ENCODE results near the gene SPATA7. TPM values are rescaled to one million over a fixed set of nuclear protein-coding genes. Genes with fewer than 3 reads are reported as not detected.

The SPATA7 gene
- total and polyA plus RNA-seq, 4 donors: 2.9 to 5.0 (median 4.4) TPM

- H3K27ac ChIP-seq (ENCODE audit: low read depth in 1 of 2, low read length in 2 of 2): no peak overlapping the region
- no peaks in the 10 kb centered on the region for H3K4me1 ChIP-seq (ENCODE audit: control insufficient read depth in 4 of 4, insufficient read depth in 4 of 4, low read length in 3 of 4)
- peaks cover 0 to 2% (median 0%) of the 10 kb centered on the region in 4 donors for H3K9me3 ChIP-seq (ENCODE audit: control insufficient read depth in 4 of 4, low read length in 3 of 4)
- WGBS: 92% methylated on average over 3 of the region's 3 CpGs
- peaks cover 2 to 10% (median 7%) of the 10 kb centered on the region in 4 donors for H3K36me3 ChIP-seq (ENCODE audit: control insufficient read depth in 4 of 4, insufficient read depth in 3 of 4, low read depth in 1 of 4, low read length in 3 of 4)
- no peak overlapping the region for H3K4me3 ChIP-seq (ENCODE audit: low read depth in 1 of 3, low read length in 3 of 3)
- DNase-seq (ENCODE audit: low spot score): no peak
- TF ChIP-seq HNF4A (conservative IDR thresholded peaks at IDR 0.05): no peak
- TF ChIP-seq RXRA (IDR thresholded peaks at IDR 0.05): no peak
- no peak for TF ChIP-seq ZBTB33 (IDR thresholded peaks at IDR 0.05)
- TF ChIP-seq JUND (IDR thresholded peaks at IDR 0.05): no peak
- H3K9ac ChIP-seq (ENCODE audit: low read depth in 1 of 2, low read length in 2 of 2): no peak overlapping the region
- H3K27me3 ChIP-seq (ENCODE audit: control insufficient read depth in 4 of 4, insufficient read depth in 4 of 4, low read length in 3 of 4): no peaks in the 10 kb centered on the region
Measured at GRCh38 chr14:88420187-88420586, 34.7 kb downstream of the SPATA7 start.

GRCh38 chr14:88421286-88421685 lies 35.8 kb downstream of the SPATA7 start:
- WGBS: 89% methylated on average over 4 of the region's 4 CpGs
- no peak for DNase-seq (ENCODE audit: low spot score)
- peaks cover 0 to 2% (median 0%) of the 10 kb centered on the region in 4 donors for H3K9me3 ChIP-seq (ENCODE audit: control insufficient read depth in 4 of 4, low read length in 3 of 4)
- TF ChIP-seq YY1 (IDR thresholded peaks at IDR 0.05): no peak
- no peak for TF ChIP-seq CTCF (IDR thresholded peaks at IDR 0.05; ENCODE audit: low read depth, low read length, missing input control)
- H3K27ac ChIP-seq (ENCODE audit: low read depth in 1 of 2, low read length in 2 of 2): no peak overlapping the region
- no peaks in the 10 kb centered on the region for H3K27me3 ChIP-seq (ENCODE audit: control insufficient read depth in 4 of 4, insufficient read depth in 4 of 4, low read length in 3 of 4)
- H3K4me3 ChIP-seq (ENCODE audit: low read depth in 1 of 3, low read length in 3 of 3): no peak overlapping the region
- no peaks in the 10 kb centered on the region for H3K4me1 ChIP-seq (ENCODE audit: control insufficient read depth in 4 of 4, insufficient read depth in 4 of 4, low read length in 3 of 4)
- H3K36me3 ChIP-seq (ENCODE audit: control insufficient read depth in 4 of 4, insufficient read depth in 3 of 4, low read depth in 1 of 4, low read length in 3 of 4): peaks cover 2 to 6% (median 4%) of the 10 kb centered on the region in 4 donors
- no peak overlapping the region for H3K9ac ChIP-seq (ENCODE audit: low read depth in 1 of 2, low read length in 2 of 2)

- no peaks in the 10 kb centered on the region for H3K4me1 ChIP-seq (ENCODE audit: control insufficient read depth in 4 of 4, insufficient read depth in 4 of 4, low read length in 3 of 4)
- no peaks in the 10 kb centered on the region for H3K27me3 ChIP-seq (ENCODE audit: control insufficient read depth in 4 of 4, insufficient read depth in 4 of 4, low read length in 3 of 4)
- H3K27ac ChIP-seq (ENCODE audit: low read depth in 1 of 2, low read length in 2 of 2): no peak overlapping the region
- no peak for DNase-seq (ENCODE audit: low spot score)
- peaks cover 0 to 2% (median 0%) of the 10 kb centered on the region in 4 donors for H3K9me3 ChIP-seq (ENCODE audit: control insufficient read depth in 4 of 4, low read length in 3 of 4)
- peaks cover 0 to 7% (median 4%) of the 10 kb centered on the region in 4 donors for H3K36me3 ChIP-seq (ENCODE audit: control insufficient read depth in 4 of 4, insufficient read depth in 3 of 4, low read depth in 1 of 4, low read length in 3 of 4)
- H3K4me3 ChIP-seq (ENCODE audit: low read depth in 1 of 3, low read length in 3 of 3): no peak overlapping the region
- no peak overlapping the region for H3K9ac ChIP-seq (ENCODE audit: low read depth in 1 of 2, low read length in 2 of 2)
- TF ChIP-seq CTCF (IDR thresholded peaks at IDR 0.05; ENCODE audit: low read depth, low read length, missing input control) (no peak), ZBTB33 (IDR thresholded peaks at IDR 0.05) (no peak), SP1 (IDR thresholded peaks at IDR 0.05) (no peak), GABPA (IDR thresholded peaks at IDR 0.05 in 1 of 2, conservative IDR thresholded peaks at IDR 0.05 in 1 of 2) (no peak), EGR1 (IDR thresholded peaks at IDR 0.05; ENCODE audit: low read depth in 2 of 2) (no peak), MAX (IDR thresholded peaks at IDR 0.05) (no peak), REST (IDR thresholded peaks at IDR 0.05) (no peak), RAD21 (IDR thresholded peaks at IDR 0.05) (no peak), TAF1 (conservative IDR thresholded peaks at IDR 0.05) (no peak), FOXA2 (IDR thresholded peaks at IDR 0.05) (no peak), HNF4A (conservative IDR thresholded peaks at IDR 0.05) (no peak), FOXA1 (IDR thresholded peaks at IDR 0.05) (no peak), RXRA (IDR thresholded peaks at IDR 0.05) (no peak), HNF4G (IDR thresholded peaks at IDR 0.05) (no peak), YY1 (IDR thresholded peaks at IDR 0.05) (no peak), JUND (IDR thresholded peaks at IDR 0.05) (no peak)
Measured at GRCh38 chr14:88422047-88422446, 36.6 kb downstream of the SPATA7 start.
